Measurements from ENCODE around the gene RHBDL1.
A peak's percentile ranks its signal among the peaks of the same experiment; 100 is the strongest.

DNA sequence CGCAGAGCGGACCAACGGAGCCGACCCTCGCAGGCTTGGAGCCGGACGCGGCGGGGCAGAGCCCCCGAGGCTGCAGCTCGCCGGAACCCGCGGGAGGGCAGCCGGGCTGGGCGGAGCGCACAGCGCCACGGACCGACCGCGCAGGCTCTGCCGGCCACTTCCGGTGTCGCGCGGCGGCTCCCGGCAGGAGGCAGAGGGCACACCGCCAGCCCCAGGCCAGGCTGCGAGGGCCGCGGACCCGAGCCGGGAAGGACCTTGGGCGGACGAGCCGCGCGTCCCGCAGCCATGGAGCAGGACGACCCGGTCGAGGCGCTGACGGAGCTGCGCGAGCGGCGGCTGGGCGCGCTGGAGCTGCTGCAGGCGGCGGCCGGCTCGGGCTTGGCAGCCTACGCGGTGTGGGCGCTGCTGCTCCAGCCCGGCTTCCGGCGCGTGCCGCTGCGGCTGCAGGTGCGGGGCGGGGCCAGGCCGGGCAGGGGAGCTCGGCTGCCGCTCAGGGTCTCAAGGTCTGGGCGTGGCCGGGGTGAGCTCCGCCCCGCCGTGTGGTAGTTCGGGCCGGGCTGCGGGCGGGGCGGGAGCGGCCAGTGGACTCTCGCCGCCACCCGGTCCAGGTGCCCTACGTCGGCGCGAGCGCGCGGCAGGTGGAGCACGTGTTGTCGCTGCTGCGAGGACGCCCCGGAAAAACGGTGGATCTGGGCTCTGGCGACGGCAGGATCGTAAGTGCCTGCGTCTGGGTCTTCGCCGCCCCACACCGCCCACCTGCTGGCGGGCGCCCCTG lies 45.7 kb downstream of the RHBDL1 start, which contains the start of gene ANTKMT:
- TF ChIP-seq, protein P1, sequence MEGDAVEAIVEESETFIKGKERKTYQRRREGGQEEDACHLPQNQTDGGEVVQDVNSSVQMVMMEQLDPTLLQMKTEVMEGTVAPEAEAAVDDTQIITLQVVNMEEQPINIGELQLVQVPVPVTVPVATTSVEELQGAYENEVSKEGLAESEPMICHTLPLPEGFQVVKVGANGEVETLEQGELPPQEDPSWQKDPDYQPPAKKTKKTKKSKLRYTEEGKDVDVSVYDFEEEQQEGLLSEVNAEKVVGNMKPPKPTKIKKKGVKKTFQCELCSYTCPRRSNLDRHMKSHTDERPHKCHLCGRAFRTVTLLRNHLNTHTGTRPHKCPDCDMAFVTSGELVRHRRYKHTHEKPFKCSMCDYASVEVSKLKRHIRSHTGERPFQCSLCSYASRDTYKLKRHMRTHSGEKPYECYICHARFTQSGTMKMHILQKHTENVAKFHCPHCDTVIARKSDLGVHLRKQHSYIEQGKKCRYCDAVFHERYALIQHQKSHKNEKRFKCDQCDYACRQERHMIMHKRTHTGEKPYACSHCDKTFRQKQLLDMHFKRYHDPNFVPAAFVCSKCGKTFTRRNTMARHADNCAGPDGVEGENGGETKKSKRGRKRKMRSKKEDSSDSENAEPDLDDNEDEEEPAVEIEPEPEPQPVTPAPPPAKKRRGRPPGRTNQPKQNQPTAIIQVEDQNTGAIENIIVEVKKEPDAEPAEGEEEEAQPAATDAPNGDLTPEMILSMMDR (IDR thresholded peaks at IDR 0.05) = peak in 4 of 6 experiments; percentile 10 to 48 (median 24)
- TF ChIP-seq POLR2A (IDR thresholded peaks at IDR 0.05) = peak in 3 of 4 donors; percentile 42 to 71 (median 66)

All from esophagus squamous epithelium (tissue), 4 donors.